Measurements from ENCODE around the gene ZC2HC1C. TPM values are rescaled to one million over a fixed set of nuclear protein-coding genes. Genes with fewer than 3 reads are reported as not detected.

ZC2HC1C gene
- total RNA-seq, 4 donors from 2014 or later, result 0.32 to 5.9 (median 1.2) TPM

GRCh38 chr14:75091251-75091650, 21.8 kb downstream of the ZC2HC1C start:
- Histone ChIP-seq H3K4me1 (no peaks in the 10 kb centered on the region), H3K27ac (no peak overlapping the region), H3K4me3 (no peak overlapping the region), H3K27me3 (no peaks in the 10 kb centered on the region), H3K36me3 (peaks cover 89% of the 10 kb centered on the region), H3K9me3 (no peaks in the 10 kb centered on the region)
- 87% methylated on average over 8 of the region's 8 CpGs for WGBS
- TF ChIP-seq POLR2A (IDR thresholded peaks at IDR 0.05), result no peak
- no peak for TF ChIP-seq EP300 (IDR thresholded peaks at IDR 0.05)
- TF ChIP-seq, protein P1, sequence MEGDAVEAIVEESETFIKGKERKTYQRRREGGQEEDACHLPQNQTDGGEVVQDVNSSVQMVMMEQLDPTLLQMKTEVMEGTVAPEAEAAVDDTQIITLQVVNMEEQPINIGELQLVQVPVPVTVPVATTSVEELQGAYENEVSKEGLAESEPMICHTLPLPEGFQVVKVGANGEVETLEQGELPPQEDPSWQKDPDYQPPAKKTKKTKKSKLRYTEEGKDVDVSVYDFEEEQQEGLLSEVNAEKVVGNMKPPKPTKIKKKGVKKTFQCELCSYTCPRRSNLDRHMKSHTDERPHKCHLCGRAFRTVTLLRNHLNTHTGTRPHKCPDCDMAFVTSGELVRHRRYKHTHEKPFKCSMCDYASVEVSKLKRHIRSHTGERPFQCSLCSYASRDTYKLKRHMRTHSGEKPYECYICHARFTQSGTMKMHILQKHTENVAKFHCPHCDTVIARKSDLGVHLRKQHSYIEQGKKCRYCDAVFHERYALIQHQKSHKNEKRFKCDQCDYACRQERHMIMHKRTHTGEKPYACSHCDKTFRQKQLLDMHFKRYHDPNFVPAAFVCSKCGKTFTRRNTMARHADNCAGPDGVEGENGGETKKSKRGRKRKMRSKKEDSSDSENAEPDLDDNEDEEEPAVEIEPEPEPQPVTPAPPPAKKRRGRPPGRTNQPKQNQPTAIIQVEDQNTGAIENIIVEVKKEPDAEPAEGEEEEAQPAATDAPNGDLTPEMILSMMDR (IDR thresholded peaks at IDR 0.05), result no peak
- TF ChIP-seq POLR2AphosphoS5 (IDR thresholded peaks at IDR 0.05), result no peak
- DNase-seq (ENCODE audit: low spot score in 2 of 2), result no peak

- Histone ChIP-seq H3K9me3 (no peaks in the 10 kb centered on the region), H3K36me3 (peaks cover 89% of the 10 kb centered on the region), H3K27ac (no peak overlapping the region), H3K27me3 (no peaks in the 10 kb centered on the region), H3K4me1 (no peaks in the 10 kb centered on the region), H3K4me3 (no peak overlapping the region)
- TF ChIP-seq POLR2AphosphoS5 (IDR thresholded peaks at IDR 0.05) (no peak), POLR2A (IDR thresholded peaks at IDR 0.05) (no peak)
- no peak for DNase-seq (ENCODE audit: low spot score in 2 of 2)
- whole genome bisulfite sequencing, result 86% methylated on average over 2 of the region's 2 CpGs
Measured at GRCh38 chr14:75092698-75093097, 23.3 kb downstream of the ZC2HC1C start.

GRCh38 chr14:75094896-75095295, 25.5 kb downstream of the ZC2HC1C start:
- no peak for DNase-seq (ENCODE audit: low spot score in 2 of 2)
- Histone ChIP-seq H3K4me3 (no peak overlapping the region), H3K4me1 (no peaks in the 10 kb centered on the region), H3K9me3 (no peaks in the 10 kb centered on the region), H3K36me3 (peaks cover 93% of the 10 kb centered on the region), H3K27ac (no peak overlapping the region), H3K27me3 (no peaks in the 10 kb centered on the region)
- TF ChIP-seq POLR2A (IDR thresholded peaks at IDR 0.05), result no peak
- TF ChIP-seq, protein P1 (IDR thresholded peaks at IDR 0.05), result no peak
- TF ChIP-seq POLR2AphosphoS5 (IDR thresholded peaks at IDR 0.05), result no peak
- TF ChIP-seq EP300 (IDR thresholded peaks at IDR 0.05), result no peak
- 79% methylated on average over 3 of the region's 3 CpGs for WGBS

- Histone ChIP-seq H3K4me1 (no peaks in the 10 kb centered on the region), H3K27ac (no peak overlapping the region), H3K36me3 (peaks cover 95% of the 10 kb centered on the region), H3K4me3 (no peak overlapping the region), H3K27me3 (no peaks in the 10 kb centered on the region), H3K9me3 (no peaks in the 10 kb centered on the region)
- 89% methylated on average over 4 of the region's 4 CpGs for WGBS
- DNase-seq (ENCODE audit: low spot score in 2 of 2), result no peak
- TF ChIP-seq POLR2AphosphoS5 (IDR thresholded peaks at IDR 0.05) (no peak), EP300 (IDR thresholded peaks at IDR 0.05) (no peak), POLR2A (IDR thresholded peaks at IDR 0.05) (no peak)
- TF ChIP-seq, protein P1 (IDR thresholded peaks at IDR 0.05), result no peak
Measured at GRCh38 chr14:75095690-75096089, 26.2 kb downstream of the ZC2HC1C start.

- H3K9me3 ChIP-seq, result no peaks in the 10 kb centered on the region
- H3K4me3 ChIP-seq, result no peak overlapping the region
- TF ChIP-seq, protein P1 (IDR thresholded peaks at IDR 0.05), result no peak
- TF ChIP-seq POLR2AphosphoS5 (IDR thresholded peaks at IDR 0.05), result no peak
- TF ChIP-seq POLR2A (IDR thresholded peaks at IDR 0.05), result no peak
- TF ChIP-seq EP300 (IDR thresholded peaks at IDR 0.05), result no peak
- peaks cover 93% of the 10 kb centered on the region for H3K36me3 ChIP-seq
- H3K27ac ChIP-seq, result no peak overlapping the region
- H3K4me1 ChIP-seq, result no peaks in the 10 kb centered on the region
- 91% methylated on average over 6 of the region's 6 CpGs for WGBS
- DNase-seq (ENCODE audit: low spot score in 2 of 2), result no peak
- H3K27me3 ChIP-seq, result no peaks in the 10 kb centered on the region
Measured at GRCh38 chr14:75096959-75097358, 27.5 kb downstream of the ZC2HC1C start.

DNA sequence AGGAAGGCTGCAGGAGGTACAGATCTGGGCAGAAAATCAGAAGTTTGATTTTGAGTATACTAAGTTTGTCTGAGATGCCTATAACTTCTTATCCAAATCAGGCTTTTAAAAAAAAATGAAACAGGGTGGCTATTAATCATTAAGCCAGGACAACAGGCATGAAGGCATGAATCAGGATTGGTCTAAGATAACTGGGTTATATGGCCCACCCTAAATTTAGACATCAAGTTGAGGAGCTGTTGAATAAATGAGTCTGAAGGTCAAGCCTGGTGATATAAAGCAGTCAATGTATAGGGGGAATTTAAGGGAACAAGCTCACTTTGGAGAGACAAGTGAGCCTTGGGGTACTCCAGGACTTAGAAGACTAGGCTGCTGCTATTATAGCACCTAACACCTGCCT, 28.8 kb downstream of the ZC2HC1C start:
- Histone ChIP-seq H3K27me3 (no peaks in the 10 kb centered on the region), H3K9me3 (no peaks in the 10 kb centered on the region), H3K36me3 (peaks cover 88% of the 10 kb centered on the region), H3K4me1 (no peaks in the 10 kb centered on the region), H3K27ac (no peak overlapping the region), H3K4me3 (no peak overlapping the region)
- DNase-seq (ENCODE audit: low spot score in 2 of 2), result no peak
- TF ChIP-seq POLR2AphosphoS5 (IDR thresholded peaks at IDR 0.05) (no peak), POLR2A (IDR thresholded peaks at IDR 0.05) (no peak), EP300 (IDR thresholded peaks at IDR 0.05) (no peak)
- TF ChIP-seq, protein P1 (IDR thresholded peaks at IDR 0.05), result no peak
